Fibroblast of peridontal ligament (primary cell): ENCODE data around the gene SETD2.

Source experiments
- DNase-seq: peaks from one replicate; pipeline ENCODE4 v3.0.0-alpha.2; 2010; ENCODE audit errors: extremely low read depth

The SETD2 gene

GRCh38 chr3:46998852-46999515, 164.9 kb downstream of the SETD2 start:
- DNase-seq: no peak

GRCh38 chr3:46998121-46998851, 165.6 kb downstream of the SETD2 start:
- no peak for DNase-seq

DNA sequence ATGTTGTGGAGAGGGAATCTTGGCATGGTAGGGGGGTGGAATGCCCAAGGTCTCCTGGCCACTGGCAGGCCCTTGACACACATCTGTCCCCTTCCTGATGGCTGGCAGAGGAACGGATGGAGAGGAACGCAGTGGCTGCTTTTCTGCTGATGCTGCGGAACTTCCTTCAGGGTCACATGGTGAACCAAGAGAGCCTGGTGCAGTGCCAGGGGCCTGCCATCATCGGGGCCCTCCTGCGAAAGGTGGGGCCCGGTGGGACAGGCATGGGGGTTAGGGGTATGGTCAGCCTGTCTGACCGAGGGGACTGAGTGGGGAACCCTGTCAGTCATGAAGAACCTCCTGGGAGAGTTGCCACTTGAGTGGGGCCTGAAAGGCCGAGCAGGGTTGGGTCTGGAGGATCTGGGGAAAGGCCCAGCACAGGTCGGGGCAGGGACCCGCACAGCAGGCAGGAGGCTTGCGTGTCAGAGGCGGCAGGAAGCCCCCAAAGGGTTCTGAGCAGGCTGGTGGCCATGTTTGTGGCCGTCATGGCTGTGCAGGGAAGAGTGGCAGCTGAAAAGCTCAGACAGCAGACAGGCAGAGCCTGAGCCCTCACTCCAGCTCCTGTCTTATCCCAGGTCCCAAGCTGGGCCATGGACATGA, 166.3 kb downstream of the SETD2 start:
- no peak for DNase-seq

DNA sequence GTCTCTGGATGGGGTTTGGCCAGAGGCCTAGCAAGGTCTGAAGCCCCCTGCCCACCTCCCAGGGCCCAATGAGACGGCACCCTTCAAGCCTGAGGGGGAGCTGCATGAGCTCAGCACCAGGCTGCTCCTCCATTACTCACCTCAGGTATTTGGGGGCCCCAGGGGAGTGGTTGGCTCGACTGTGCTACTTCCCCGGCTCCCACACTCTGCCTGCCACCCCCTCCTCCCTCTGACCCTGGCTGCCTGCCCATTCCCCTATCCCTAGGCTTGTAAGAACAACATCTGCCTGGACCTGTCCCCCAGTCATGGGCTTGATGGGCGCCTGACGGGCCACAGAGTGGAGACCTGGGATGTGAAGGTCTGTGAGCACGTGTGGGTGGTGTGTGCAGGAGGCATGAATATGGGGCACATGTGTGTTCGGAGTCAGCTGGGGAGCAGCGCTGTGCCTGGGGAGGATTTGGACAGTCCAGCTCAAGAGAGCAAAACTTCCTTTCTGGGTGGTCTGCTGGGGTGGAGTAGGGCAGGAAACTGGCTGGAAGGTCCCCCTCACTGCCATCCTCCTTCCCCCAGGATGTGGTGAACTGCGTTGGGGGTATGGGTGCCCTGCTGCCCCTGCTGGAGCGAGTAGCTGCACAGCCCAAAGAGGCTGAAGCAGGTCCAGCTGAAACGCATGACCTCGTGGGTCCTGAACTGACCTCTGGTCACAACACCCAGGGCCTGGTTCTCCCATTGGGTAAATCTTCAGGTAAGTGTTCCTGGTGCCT, 167.0 kb downstream of the SETD2 start:
- no peak for DNase-seq

GRCh38 chr3:46995901-46996562, 167.9 kb downstream of the SETD2 start:
- DNase-seq: no peak

DNA sequence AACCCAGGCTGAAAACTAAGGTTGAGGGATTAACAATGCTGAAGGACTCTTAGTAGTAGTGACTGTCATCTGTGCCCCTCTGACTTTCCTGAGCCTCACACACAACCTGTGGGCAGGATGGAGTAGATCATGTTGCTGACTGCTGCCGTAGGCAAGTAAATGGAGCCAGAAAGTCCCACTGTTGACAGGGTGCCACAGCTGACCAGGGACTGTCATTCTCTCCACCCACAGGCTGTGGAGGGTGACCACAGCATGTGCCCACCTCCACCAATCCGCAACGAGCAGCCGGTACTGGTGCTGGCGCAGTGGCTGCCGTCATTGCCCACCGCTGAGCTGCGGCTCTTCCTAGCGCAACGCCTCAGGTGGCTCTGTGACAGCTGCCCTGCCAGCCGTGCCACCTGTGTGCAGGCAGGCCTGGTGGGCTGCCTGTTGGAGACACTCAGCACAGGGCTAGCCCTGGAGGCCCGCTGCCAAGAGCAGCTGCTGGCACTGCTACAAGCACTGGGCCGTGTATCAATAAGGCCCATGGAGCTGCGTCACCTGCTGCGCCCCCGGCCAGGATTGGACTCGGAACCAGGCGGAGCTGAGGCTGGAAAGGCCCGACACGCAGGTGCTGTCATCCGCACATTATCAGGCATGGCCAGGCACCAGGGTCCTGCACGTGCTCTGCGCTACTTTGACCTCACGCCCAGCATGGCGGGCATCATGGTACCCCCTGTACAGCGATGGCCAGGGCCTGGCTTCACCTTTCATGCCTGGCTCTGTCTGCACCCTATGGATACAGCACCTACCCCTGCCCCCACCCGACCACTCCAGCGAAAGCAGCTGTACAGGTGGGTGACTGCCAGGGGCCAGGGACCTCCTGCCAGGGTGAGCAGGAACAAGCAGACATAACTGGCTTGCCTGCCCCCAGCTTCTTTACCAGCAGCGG, 168.8 kb downstream of the SETD2 start:
- DNase-seq: no peak

DNA sequence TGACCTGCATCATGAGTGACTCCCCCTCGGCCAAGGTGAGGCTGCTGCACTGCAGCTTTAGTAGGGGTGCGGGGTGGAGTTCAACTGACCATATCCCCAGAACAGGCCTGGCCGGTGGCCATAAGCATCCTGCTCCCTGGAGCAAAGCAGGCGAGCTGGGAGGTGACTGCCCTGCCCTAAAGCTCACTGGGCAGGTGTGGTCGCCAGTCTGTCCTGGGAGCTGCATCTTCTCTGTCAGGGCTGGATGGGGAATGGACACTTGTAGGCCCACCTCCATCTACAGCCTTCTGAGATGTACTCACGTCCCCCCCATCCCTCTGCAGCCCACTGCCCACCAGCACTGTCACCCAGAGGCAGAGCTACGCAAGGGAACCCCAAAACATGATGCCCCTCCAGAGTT, 169.9 kb downstream of the SETD2 start:
- no peak for DNase-seq

DNA sequence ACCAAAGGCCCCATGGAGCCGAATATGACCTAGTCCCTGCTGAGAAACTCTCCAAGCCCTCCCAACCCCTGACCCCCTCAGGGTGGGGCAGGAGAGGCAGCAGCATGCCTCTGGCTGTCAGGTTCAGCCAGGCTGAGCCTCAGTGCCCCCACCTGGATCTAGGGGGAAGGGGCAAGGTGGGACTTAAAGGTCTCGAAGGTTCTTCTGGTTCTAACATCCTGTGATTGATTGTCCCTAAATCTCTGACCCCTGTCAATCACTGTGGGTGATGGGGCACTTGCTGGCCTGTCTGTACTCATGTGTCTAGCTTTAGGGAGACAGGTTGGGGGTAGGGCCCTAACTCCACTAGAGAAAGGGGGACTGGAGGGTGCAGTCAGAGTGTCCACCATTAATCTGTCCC, 170.6 kb downstream of the SETD2 start:
- no peak for DNase-seq

GRCh38 chr3:46992231-46992630, 171.7 kb downstream of the SETD2 start:
- DNase-seq: no peak

- DNase-seq: no peak
Measured at GRCh38 chr3:46991406-46992165, 172.3 kb downstream of the SETD2 start.

DNA sequence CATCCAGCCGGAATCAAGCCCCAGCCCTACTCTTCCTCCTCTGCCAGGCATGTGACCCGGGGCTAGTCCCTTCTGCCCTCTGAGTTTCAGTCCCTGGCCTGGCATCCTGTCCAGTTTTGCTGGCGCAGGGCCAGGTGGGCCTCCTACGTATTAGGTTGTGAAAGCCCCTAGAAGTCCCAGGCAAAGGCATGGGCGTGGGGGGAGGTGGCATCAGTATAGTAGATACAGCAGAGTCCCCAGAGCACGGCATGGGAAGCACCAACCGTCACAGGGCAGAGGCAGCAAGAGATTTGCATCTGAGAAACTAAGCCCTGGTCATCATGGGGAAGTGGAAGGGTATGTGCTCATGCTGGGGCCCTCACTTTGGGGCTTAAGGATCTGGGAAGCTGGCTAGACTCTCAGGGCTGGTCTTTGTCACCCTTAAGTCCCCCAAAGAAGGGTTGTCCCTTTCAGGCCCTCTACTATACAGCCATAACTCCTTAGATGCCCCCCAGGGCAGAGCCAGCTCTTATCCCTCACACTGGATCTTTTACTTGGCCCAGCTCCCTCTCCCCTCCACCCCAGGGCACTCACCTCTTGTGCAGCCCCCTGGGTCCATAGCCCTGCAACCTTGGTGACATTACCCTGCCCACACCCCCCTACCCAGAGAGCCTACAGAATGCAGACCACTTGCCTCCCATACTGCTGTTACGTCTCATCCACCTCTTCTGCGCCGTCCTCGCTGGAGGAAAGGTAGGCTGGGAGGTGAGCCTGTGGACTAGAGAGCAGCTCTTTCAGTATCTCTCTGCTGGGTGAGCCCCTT, 173.1 kb downstream of the SETD2 start:
- DNase-seq: no peak

DNA sequence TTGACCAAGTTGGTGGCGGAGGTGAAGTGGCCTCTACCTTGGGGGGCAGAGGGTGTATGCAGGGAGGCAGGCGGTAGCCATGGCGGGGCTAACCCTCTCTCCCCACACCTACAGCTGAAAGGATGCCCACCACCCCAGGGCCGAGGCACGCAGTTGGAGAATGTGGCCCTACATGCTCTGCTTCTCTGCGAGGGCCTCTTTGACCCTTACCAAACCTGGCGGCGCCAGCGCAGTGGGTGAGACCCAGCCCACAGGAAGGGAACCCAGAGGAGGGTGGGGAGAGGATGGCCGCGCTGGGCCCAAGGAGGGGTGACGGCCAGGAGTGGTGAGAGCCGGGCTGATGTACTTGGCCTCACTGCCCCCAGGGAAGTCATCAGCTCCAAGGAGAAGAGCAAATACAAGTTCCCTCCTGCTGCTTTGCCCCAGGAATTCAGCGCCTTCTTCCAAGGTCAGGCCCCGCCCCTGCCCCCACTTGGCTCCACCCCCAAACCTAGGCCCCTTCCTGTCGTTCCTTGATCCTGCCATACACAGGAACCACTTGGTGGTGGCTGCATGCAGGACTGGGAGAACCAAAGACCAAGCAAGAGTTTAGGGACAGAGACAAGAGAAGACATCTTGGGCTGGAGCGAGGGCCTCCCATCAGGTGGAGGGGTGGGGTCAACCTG, 174.6 kb downstream of the SETD2 start:
- DNase-seq: no peak

- no peak for DNase-seq
Measured at GRCh38 chr3:46988616-46989015, 175.3 kb downstream of the SETD2 start.

GRCh38 chr3:46987743-46988401, 176.0 kb downstream of the SETD2 start:
- no peak for DNase-seq

- DNase-seq: no peak
Measured at GRCh38 chr3:46987319-46987742, 176.6 kb downstream of the SETD2 start.

DNA sequence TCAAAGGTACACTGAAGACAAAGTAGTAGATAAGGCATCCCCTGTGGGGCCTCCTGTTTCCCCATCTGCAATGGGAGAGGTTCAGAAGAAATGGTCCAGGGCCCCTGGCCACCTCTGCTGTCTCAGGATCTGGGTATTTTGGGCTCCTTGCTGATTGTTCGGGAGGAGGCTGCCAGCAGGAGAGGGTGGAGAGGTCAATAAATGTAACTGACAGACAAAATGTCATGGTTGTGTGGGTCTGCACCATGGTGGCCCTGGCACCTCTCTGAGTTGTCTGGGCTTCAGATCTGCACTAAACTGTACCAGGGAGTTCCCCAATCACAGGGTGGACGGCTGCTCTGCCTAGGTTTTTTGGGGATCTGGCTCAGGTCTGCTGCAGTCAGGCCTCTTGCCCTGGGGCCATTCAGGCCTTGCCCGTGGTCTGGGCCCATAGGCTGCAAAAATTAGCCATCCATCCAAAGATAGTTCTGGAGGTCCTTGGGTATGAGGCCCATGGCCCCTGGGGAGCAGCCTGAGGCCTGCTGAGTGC, 177.1 kb downstream of the SETD2 start:
- DNase-seq: no peak

- no peak for DNase-seq
Measured at GRCh38 chr3:46986055-46986730, 177.7 kb downstream of the SETD2 start.
